KMS-11 (cell line): Measurements from ENCODE around the gene CFAP299.

Experiments used
- H2AFZ ChIP-seq: fragments of 200-600 bp; sonication (generic); 2 replicates; pipeline ENCODE4 v1.6.1; 2016; ENCODE audit warnings: antibody characterized with exemption, mixed run types, low read depth
- H3K27ac ChIP-seq: fragments of 200-600 bp; sonication (generic); 2 replicates; pipeline ENCODE4 v1.6.1; 2016; ENCODE audit warnings: mild to moderate bottlenecking, mixed run types
- H3K27me3 ChIP-seq: fragments of 200-600 bp; sonication (generic); 2 replicates; pipeline ENCODE4 v1.6.1; 2017; ENCODE audit warnings: mild to moderate bottlenecking, low read depth, mixed run types, moderate library complexity; ENCODE audit not compliant: insufficient read depth
- H3K36me3 ChIP-seq: fragments of 200-600 bp; sonication (generic); 2 replicates; pipeline ENCODE4 v1.6.1; 2017; ENCODE audit warnings: mild to moderate bottlenecking, mixed run types; ENCODE audit not compliant: insufficient read depth
- H3K4me1 ChIP-seq: fragments of 200-600 bp; sonication (generic); 2 replicates; pipeline ENCODE4 v1.6.1; 2016; ENCODE audit warnings: mild to moderate bottlenecking, low read depth, mixed run types; ENCODE audit not compliant: poor library complexity, severe bottlenecking
- H3K4me2 ChIP-seq: fragments of 200-600 bp; sonication (generic); 2 replicates; pipeline ENCODE4 v1.7.0; 2016; ENCODE audit warnings: mild to moderate bottlenecking, mixed run types
- H3K4me3 ChIP-seq: fragments of 200-600 bp; sonication (generic); IDR thresholded peaks from 2 replicates; pipeline ENCODE4 v1.6.1; 2017; ENCODE audit warnings: low read depth, low read length, mixed read lengths; ENCODE audit not compliant: insufficient read depth
- H3K79me2 ChIP-seq: fragments of 200-600 bp; sonication (generic); 2 replicates; pipeline ENCODE4 v1.6.1; 2016; ENCODE audit warnings: low read depth, mixed run types; ENCODE audit not compliant: insufficient read depth
- H3K9ac ChIP-seq: fragments of 200-600 bp; sonication (generic); 2 replicates; pipeline ENCODE4 v1.6.1; 2016; ENCODE audit warnings: mild to moderate bottlenecking, mixed run types
- H4K20me1 ChIP-seq: fragments of 200-600 bp; sonication (generic); 2 replicates; pipeline ENCODE4 v1.6.1; 2016; ENCODE audit warnings: mild to moderate bottlenecking, mixed run types; ENCODE audit not compliant: insufficient read depth
- CTCF ChIP-seq: fragments of 200-600 bp; sonication (generic); conservative IDR thresholded peaks from 2 replicates; pipeline ENCODE4 v1.6.1; 2017; ENCODE audit warnings: low read depth, mild to moderate bottlenecking, antibody characterized with exemption, low read length, moderate library complexity, mixed read lengths

CFAP299 gene

DNA sequence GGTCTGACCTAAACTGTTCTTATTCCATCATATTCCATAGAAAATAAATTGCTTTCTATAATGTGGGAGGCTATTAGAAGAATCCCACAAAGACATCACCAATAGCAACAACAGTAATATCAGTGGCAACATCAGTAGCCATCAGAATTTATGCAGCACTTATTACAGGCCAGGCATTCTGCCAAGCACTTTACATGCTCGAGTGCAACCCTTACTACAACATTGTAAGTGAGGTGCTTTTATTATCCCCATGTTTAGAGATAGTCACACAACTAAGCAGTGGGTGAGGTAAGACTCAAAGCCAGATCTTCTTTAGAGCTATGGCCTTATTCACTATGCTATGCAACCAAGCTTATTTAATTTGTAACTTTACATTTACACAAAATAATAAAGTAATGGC lies 377.9 kb downstream of the CFAP299 start:
- H3K27me3 ChIP-seq = no peaks in the 10 kb centered on the region
- H3K4me3 ChIP-seq = no peak overlapping the region
- no peaks in the 10 kb centered on the region for H3K79me2 ChIP-seq
- no peaks in the 10 kb centered on the region for H3K4me1 ChIP-seq
- no peak overlapping the region for H3K9ac ChIP-seq
- H2AFZ ChIP-seq = no peak overlapping the region
- no peak overlapping the region for H3K4me2 ChIP-seq
- TF ChIP-seq CTCF = no peak
- no peak overlapping the region for H3K27ac ChIP-seq
- no peaks in the 10 kb centered on the region for H4K20me1 ChIP-seq
- no peaks in the 10 kb centered on the region for H3K36me3 ChIP-seq

GRCh38 chr4:80717204-80717603 lies 381.7 kb downstream of the CFAP299 start:
- no peaks in the 10 kb centered on the region for H3K4me1 ChIP-seq
- H2AFZ ChIP-seq = no peak overlapping the region
- H3K4me3 ChIP-seq = no peak overlapping the region
- H3K4me2 ChIP-seq = no peak overlapping the region
- no peaks in the 10 kb centered on the region for H4K20me1 ChIP-seq
- TF ChIP-seq CTCF = no peak
- H3K9ac ChIP-seq = no peak overlapping the region
- no peak overlapping the region for H3K27ac ChIP-seq
- H3K27me3 ChIP-seq = 0 out of 2 replicates have a peak, but pooled peaks cover 4% of the 10 kb centered on the region
- H3K36me3 ChIP-seq = no peaks in the 10 kb centered on the region
- no peaks in the 10 kb centered on the region for H3K79me2 ChIP-seq

DNA sequence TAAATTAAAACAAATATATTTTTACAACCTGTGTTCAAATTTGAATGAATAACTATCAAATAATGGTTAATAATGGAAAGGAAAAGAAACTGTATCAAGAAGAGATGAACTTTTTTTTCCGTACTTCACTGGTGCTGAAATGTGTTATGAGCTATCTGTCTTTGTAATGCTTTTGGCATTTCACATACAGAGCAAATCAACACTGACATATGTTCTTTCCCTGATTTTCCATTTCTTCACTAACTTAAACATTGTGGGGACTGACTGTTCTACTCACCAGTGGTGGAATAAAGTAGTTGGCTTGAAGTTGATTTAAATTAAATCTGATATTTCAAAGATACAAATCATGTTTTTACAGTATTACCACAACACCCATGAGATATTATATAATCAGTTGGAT lies 390.9 kb downstream of the CFAP299 start:
- no peak for TF ChIP-seq CTCF
- H3K27me3 ChIP-seq = no peaks in the 10 kb centered on the region
- no peak overlapping the region for H3K9ac ChIP-seq
- H4K20me1 ChIP-seq = no peaks in the 10 kb centered on the region
- H3K4me3 ChIP-seq = no peak overlapping the region
- H3K36me3 ChIP-seq = no peaks in the 10 kb centered on the region
- no peak overlapping the region for H3K4me2 ChIP-seq
- no peaks in the 10 kb centered on the region for H3K79me2 ChIP-seq
- no peak overlapping the region for H2AFZ ChIP-seq
- no peaks in the 10 kb centered on the region for H3K4me1 ChIP-seq
- no peak overlapping the region for H3K27ac ChIP-seq

DNA sequence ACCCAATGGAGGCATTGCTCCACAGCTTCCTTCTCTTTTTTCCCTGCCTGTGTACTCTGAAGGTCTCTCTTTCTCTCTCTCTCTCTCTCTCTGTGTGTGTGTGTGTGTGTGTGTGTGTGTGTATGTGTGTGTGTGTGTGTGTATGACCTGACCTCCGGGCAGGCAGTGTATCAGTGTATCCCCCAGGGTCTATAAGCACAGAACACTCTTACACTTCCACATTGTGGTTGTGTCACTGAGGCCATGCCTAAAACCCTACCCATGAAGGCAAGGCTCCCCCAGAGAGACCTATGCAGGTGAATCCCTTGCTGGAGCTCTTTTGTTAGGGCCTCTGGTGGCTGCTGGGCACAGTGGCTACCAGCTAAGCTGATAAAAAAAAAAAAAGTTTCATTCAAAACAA lies 394.6 kb downstream of the CFAP299 start:
- no peak for TF ChIP-seq CTCF
- no peak overlapping the region for H3K4me3 ChIP-seq
- no peaks in the 10 kb centered on the region for H3K79me2 ChIP-seq
- no peak overlapping the region for H3K9ac ChIP-seq
- no peak overlapping the region for H2AFZ ChIP-seq
- no peaks in the 10 kb centered on the region for H3K27me3 ChIP-seq
- no peaks in the 10 kb centered on the region for H3K36me3 ChIP-seq
- H3K4me2 ChIP-seq = no peak overlapping the region
- H3K27ac ChIP-seq = no peak overlapping the region
- no peaks in the 10 kb centered on the region for H4K20me1 ChIP-seq
- no peaks in the 10 kb centered on the region for H3K4me1 ChIP-seq

DNA sequence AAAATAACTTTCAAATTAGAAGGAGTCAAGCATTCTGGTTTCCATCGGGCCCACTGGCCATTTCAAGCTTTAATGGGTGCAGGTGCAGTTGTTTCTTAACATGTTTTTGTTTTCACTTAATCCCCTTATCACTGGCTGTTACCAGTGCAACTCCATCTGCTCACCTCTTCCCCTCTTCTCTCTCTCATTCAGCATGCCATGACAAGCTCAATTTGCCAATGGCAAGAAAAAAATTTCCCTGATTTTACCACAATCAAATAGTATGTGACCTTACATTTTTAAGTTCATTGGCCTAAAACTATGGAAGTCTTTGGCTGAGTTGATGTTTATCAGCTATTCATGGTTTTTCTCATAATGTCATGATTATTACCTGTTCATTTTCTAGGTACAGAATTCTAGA lies 395.9 kb downstream of the CFAP299 start:
- H3K4me3 ChIP-seq = no peak overlapping the region
- H3K9ac ChIP-seq = no peak overlapping the region
- TF ChIP-seq CTCF = no peak
- H3K27me3 ChIP-seq = no peaks in the 10 kb centered on the region
- H3K4me1 ChIP-seq = no peaks in the 10 kb centered on the region
- no peaks in the 10 kb centered on the region for H3K36me3 ChIP-seq
- H2AFZ ChIP-seq = no peak overlapping the region
- H3K4me2 ChIP-seq = no peak overlapping the region
- H3K27ac ChIP-seq = no peak overlapping the region
- no peaks in the 10 kb centered on the region for H4K20me1 ChIP-seq
- no peaks in the 10 kb centered on the region for H3K79me2 ChIP-seq
